ENCODE data around the gene RANBP3. TPM values are rescaled to one million over a fixed set of nuclear protein-coding genes. Genes with fewer than 3 reads are reported as not detected.

RANBP3 gene
- total and polyA plus RNA-seq, 2 of the 8 experiments (the other 6 are each of a cell fraction or from before 2014, with no cell fraction given): 95.4 to 122 TPM

DNA sequence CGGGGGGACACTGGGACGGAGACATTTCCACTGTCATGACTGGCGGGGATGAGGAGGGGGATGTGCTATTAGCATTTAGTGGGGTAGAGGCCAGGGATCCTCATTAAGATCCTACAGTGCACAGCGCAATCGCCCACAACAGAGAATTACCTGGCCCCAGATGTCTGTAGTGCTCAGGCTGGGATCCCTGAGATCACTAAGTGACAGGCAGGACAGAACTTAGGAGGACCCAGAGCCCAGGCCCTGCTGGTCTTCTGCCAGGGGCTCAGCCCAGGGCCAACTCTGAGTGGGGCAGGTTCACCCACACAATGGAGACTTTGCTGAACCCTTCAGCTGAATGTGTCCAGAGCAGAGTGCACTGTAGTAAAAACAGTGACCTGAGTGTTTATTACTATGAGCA lies 4.6 kb downstream of the RANBP3 start (continued):
- TF ChIP-seq ATF3 (IDR thresholded peaks at IDR 0.05; ENCODE audit: insufficient read depth, low read depth, low read length): no peak
- TF ChIP-seq CTBP2 (IDR thresholded peaks at IDR 0.05; ENCODE audit: borderline replicate concordance, insufficient read depth, insufficient read length, low read length): no peak
- TF ChIP-seq MAX (IDR thresholded peaks at IDR 0.05): no peak
- TF ChIP-seq PHF8 (conservative IDR thresholded peaks at IDR 0.05; ENCODE audit: low read depth, low read length): no peak
- no peak for TF ChIP-seq SP1 (IDR thresholded peaks at IDR 0.05; ENCODE audit: low read depth, low read length)
- TF ChIP-seq SIX5 (IDR thresholded peaks at IDR 0.05; ENCODE audit: low read depth, low read length): no peak
- no peak for TF ChIP-seq RNF2 (IDR thresholded peaks at IDR 0.05; ENCODE audit: borderline replicate concordance, low read depth, low read length, missing control alignments, poor library complexity, severe bottlenecking)
- no peak for TF ChIP-seq CREB1 (IDR thresholded peaks at IDR 0.05)
- no peak for TF ChIP-seq TAF1 (IDR thresholded peaks at IDR 0.05; ENCODE audit: low read depth, low read length)

Measured in H1 (cell line).